Nephron progenitor cell (in vitro differentiated cells): ENCODE measurements around the gene NMB.
A peak's percentile ranks its signal among the peaks of the same experiment; 100 is the strongest.

ENCODE experiments used
- DNase-seq: peaks from one replicate; pipeline ENCODE4 v3.0.0; 2021
- H3K27ac Mint-ChIP-seq: 2 replicates; pipeline ENCODE4 v1.8.0; 2021; ENCODE audit warnings: mild to moderate bottlenecking, moderate library complexity, mixed read lengths
- H3K27me3 Mint-ChIP-seq: 2 replicates; pipeline ENCODE4 v1.8.0; 2021; ENCODE audit warnings: mild to moderate bottlenecking, low read depth, mixed read lengths; ENCODE audit not compliant: poor library complexity
- H3K36me3 Mint-ChIP-seq: 2 replicates; pipeline ENCODE4 v1.8.0; 2021; ENCODE audit warnings: low read depth, mixed read lengths
- H3K4me1 Mint-ChIP-seq: 2 replicates; pipeline ENCODE4 v1.8.0; 2021; ENCODE audit warnings: mixed read lengths
- H3K4me3 Mint-ChIP-seq: 2 replicates; pipeline ENCODE4 v1.8.0; 2021; ENCODE audit warnings: mild to moderate bottlenecking, moderate library complexity, mixed read lengths
- H3K9me3 Mint-ChIP-seq: 2 replicates; pipeline ENCODE4 v1.8.0; 2021; ENCODE audit warnings: mild to moderate bottlenecking, moderate library complexity, mixed read lengths
- CTCF ChIP-seq: fragments of 200-600 bp; sonication (generic); IDR thresholded peaks from 2 replicates; pipeline ENCODE4 v1.5.0; 2021; ENCODE audit warnings: antibody characterized with exemption

NMB gene

GRCh38 chr15:84653910-84654688 is 3.9 kb downstream of the NMB start, which contains the start of gene WDR73:
WDR73 (minus strand) TSS chr15:84654283; CDS start chr15:84654274, 9 bp downstream.
- Mint-ChIP-seq H3K27ac (peak within 1 kb of the TSS; percentile 99), H3K4me3 (peak within 1 kb of the TSS; percentile 96), H3K36me3 (peaks cover 17% of the 10 kb centered on the region), H3K27me3 (peaks cover 19% of the 10 kb centered on the region), H3K4me1 (peaks cover 43% of the 10 kb centered on the region), H3K9me3 (no peaks in the 10 kb centered on the region)
- TF ChIP-seq CTCF: no peak
- DNase-seq: peak; percentile 98

- H3K9me3 Mint-ChIP-seq: no peaks in the 10 kb centered on the region
- no peak for TF ChIP-seq CTCF
- peak overlapping the region; percentile 99 for H3K27ac Mint-ChIP-seq
- peak overlapping the region; percentile 96 for H3K4me3 Mint-ChIP-seq
- H3K36me3 Mint-ChIP-seq: peaks cover 22% of the 10 kb centered on the region
- DNase-seq: no peak
- H3K27me3 Mint-ChIP-seq: peaks cover 19% of the 10 kb centered on the region
- H3K4me1 Mint-ChIP-seq: peaks cover 37% of the 10 kb centered on the region
Observed at GRCh38 chr15:84653584-84653909, 4.5 kb downstream of the NMB start.

- no peak for TF ChIP-seq CTCF
- Mint-ChIP-seq H3K36me3 (peaks cover 48% of the 10 kb centered on the region), H3K4me1 (peaks cover 27% of the 10 kb centered on the region), H3K4me3 (no peak overlapping the region), H3K27me3 (peaks cover 3% of the 10 kb centered on the region), H3K9me3 (no peaks in the 10 kb centered on the region), H3K27ac (no peak overlapping the region)
- DNase-seq: no peak
Observed at GRCh38 chr15:84649706-84650105, 8.3 kb downstream of the NMB start.

GRCh38 chr15:84648539-84648938 is 9.5 kb downstream of the NMB start:
- Mint-ChIP-seq H3K9me3 (no peaks in the 10 kb centered on the region), H3K27me3 (peaks cover 3% of the 10 kb centered on the region), H3K4me3 (no peak overlapping the region), H3K27ac (no peak overlapping the region), H3K36me3 (peaks cover 53% of the 10 kb centered on the region), H3K4me1 (peaks cover 23% of the 10 kb centered on the region)
- DNase-seq: no peak
- TF ChIP-seq CTCF: no peak

GRCh38 chr15:84647726-84648125 is 10.3 kb downstream of the NMB start:
- no peak overlapping the region for H3K4me3 Mint-ChIP-seq
- H3K9me3 Mint-ChIP-seq: no peaks in the 10 kb centered on the region
- H3K4me1 Mint-ChIP-seq: peaks cover 16% of the 10 kb centered on the region
- peaks cover 3% of the 10 kb centered on the region for H3K27me3 Mint-ChIP-seq
- peaks cover 61% of the 10 kb centered on the region for H3K36me3 Mint-ChIP-seq
- DNase-seq: no peak
- no peak for TF ChIP-seq CTCF
- peak overlapping the region; percentile 3 for H3K27ac Mint-ChIP-seq

GRCh38 chr15:84645997-84646396 is 12.0 kb downstream of the NMB start:
- H3K27ac Mint-ChIP-seq: no peak overlapping the region
- peaks cover 3% of the 10 kb centered on the region for H3K27me3 Mint-ChIP-seq
- H3K4me3 Mint-ChIP-seq: no peak overlapping the region
- H3K9me3 Mint-ChIP-seq: no peaks in the 10 kb centered on the region
- no peaks in the 10 kb centered on the region for H3K4me1 Mint-ChIP-seq
- TF ChIP-seq CTCF: no peak
- DNase-seq: no peak
- H3K36me3 Mint-ChIP-seq: peaks cover 57% of the 10 kb centered on the region
